ENCODE measurements around the gene KRT7. TPM values are rescaled to one million over a fixed set of nuclear protein-coding genes. Genes with fewer than 3 reads are reported as not detected.
"Not testable (repeated sequence)": the region's sequence is repeated elsewhere in the genome, so short reads cannot be mapped to it uniquely, and the experiment has no call there.

The KRT7 gene
- total and polyA plus RNA-seq, 5 experiments from 2014 or later, result not detected

- Mint-ChIP-seq H3K4me3 (no peak overlapping the region), H3K36me3 (no peaks in the 10 kb centered on the region), H3K27ac (peak overlapping the region in 3 of 10 donors; percentile 48 to 71 (median 55)), H3K9me3 (no peaks in the 10 kb centered on the region), H3K4me1 (peaks cover 20 to 37% (median 28%) of the 10 kb centered on the region in 4 donors), H3K27me3 (peaks cover 10 to 56% (median 33%) of the 10 kb centered on the region in 5 donors)
- DNase-seq, result no peak
- no peak for ATAC-seq
- POLR2A ChIA-PET, result no interaction called here
Measured at GRCh38 chr12:52247622-52248540, 14.8 kb downstream of the KRT7 start.

- H3K4me1 Mint-ChIP-seq, result peaks cover 16 to 31% (median 23%) of the 10 kb centered on the region in 4 donors
- POLR2A ChIA-PET, result no interaction called here
- H3K9me3 Mint-ChIP-seq, result no peaks in the 10 kb centered on the region
- no peaks in the 10 kb centered on the region for H3K36me3 Mint-ChIP-seq
- DNase-seq (peak in 1 of 10 donors; percentile 60), ATAC-seq (no peak)
- peaks cover 10 to 62% (median 36%) of the 10 kb centered on the region in 5 donors for H3K27me3 Mint-ChIP-seq
- H3K27ac Mint-ChIP-seq, result peak overlapping the region in 1 of 10 donors; percentile 77
- H3K4me3 Mint-ChIP-seq, result no peak overlapping the region
Measured at GRCh38 chr12:52248541-52249461, 15.8 kb downstream of the KRT7 start.

GRCh38 chr12:52249511-52250047, 16.5 kb downstream of the KRT7 start:
- peak overlapping the region in 3 of 10 donors; percentile 12 to 46 (median 12) for H3K4me3 Mint-ChIP-seq
- POLR2A ChIA-PET, result no interaction called here
- DNase-seq, result peak in 1 of 10 donors; percentile 35
- H3K4me1 Mint-ChIP-seq, result peaks cover 9 to 23% (median 15%) of the 10 kb centered on the region in 4 donors
- peak overlapping the region in 1 of 10 donors; percentile 12 for H3K27ac Mint-ChIP-seq
- H3K36me3 Mint-ChIP-seq, result no peaks in the 10 kb centered on the region
- no peak for ATAC-seq
- H3K9me3 Mint-ChIP-seq, result no peaks in the 10 kb centered on the region
- peaks cover 11 to 62% (median 39%) of the 10 kb centered on the region in 5 donors for H3K27me3 Mint-ChIP-seq

- H3K36me3 Mint-ChIP-seq, result no peaks in the 10 kb centered on the region
- peak overlapping the region in 3 of 10 donors; percentile 12 to 46 (median 38) for H3K4me3 Mint-ChIP-seq
- DNase-seq, result peak in 1 of 10 donors; percentile 47
- ATAC-seq, result no peak
- peaks cover 9 to 16% (median 15%) of the 10 kb centered on the region in 4 donors for H3K4me1 Mint-ChIP-seq
- H3K9me3 Mint-ChIP-seq, result no peaks in the 10 kb centered on the region
- POLR2A ChIA-PET, result no interaction called here
- H3K27me3 Mint-ChIP-seq, result peaks cover 18 to 67% (median 40%) of the 10 kb centered on the region in 5 donors
- no peak overlapping the region for H3K27ac Mint-ChIP-seq
Measured at GRCh38 chr12:52250048-52250990, 17.3 kb downstream of the KRT7 start.

- peaks cover 11 to 16% (median 15%) of the 10 kb centered on the region in 4 donors for H3K4me1 Mint-ChIP-seq
- peaks cover 28 to 71% (median 52%) of the 10 kb centered on the region in 5 donors for H3K27me3 Mint-ChIP-seq
- no peaks in the 10 kb centered on the region for H3K36me3 Mint-ChIP-seq
- no peak for ATAC-seq
- peak in 1 of 10 donors; percentile 15 for DNase-seq
- H3K4me3 Mint-ChIP-seq, result no peak overlapping the region
- POLR2A ChIA-PET, result no interaction called here
- H3K27ac Mint-ChIP-seq, result peak overlapping the region in 2 of 10 donors; percentile 16 to 27
- H3K9me3 Mint-ChIP-seq, result no peaks in the 10 kb centered on the region
Measured at GRCh38 chr12:52251367-52252051, 18.5 kb downstream of the KRT7 start.

- H3K9me3 Mint-ChIP-seq, H3K36me3 Mint-ChIP-seq, H3K27ac Mint-ChIP-seq, POLR2A ChIA-PET, H3K4me3 Mint-ChIP-seq, ATAC-seq: not testable (repeated sequence)
- H3K27me3 Mint-ChIP-seq, result peaks cover 31 to 73% (median 56%) of the 10 kb centered on the region in 5 donors
- peak in 1 of 10 donors; percentile 22 for DNase-seq
- H3K4me1 Mint-ChIP-seq, result peaks cover 11 to 16% (median 15%) of the 10 kb centered on the region in 4 donors
Measured at GRCh38 chr12:52252175-52252615, 19.2 kb downstream of the KRT7 start.

- H3K36me3 Mint-ChIP-seq, result no peaks in the 10 kb centered on the region
- H3K4me1 Mint-ChIP-seq, result peaks cover 11 to 16% (median 15%) of the 10 kb centered on the region in 4 donors
- H3K9me3 Mint-ChIP-seq, result no peaks in the 10 kb centered on the region
- ATAC-seq, result no peak
- DNase-seq, result peak in 1 of 10 donors; percentile 13
- no peak overlapping the region for H3K27ac Mint-ChIP-seq
- POLR2A ChIA-PET, result no interaction called here
- no peak overlapping the region for H3K4me3 Mint-ChIP-seq
- H3K27me3 Mint-ChIP-seq, result peaks cover 31 to 73% (median 50%) of the 10 kb centered on the region in 5 donors
Measured at GRCh38 chr12:52252728-52253343, 19.8 kb downstream of the KRT7 start.

GRCh38 chr12:52253391-52254179, 20.5 kb downstream of the KRT7 start:
- DNase-seq (peak in 1 of 10 donors; percentile 27), ATAC-seq (no peak)
- Mint-ChIP-seq H3K4me3 (no peak overlapping the region), H3K27me3 (peaks cover 31 to 67% (median 45%) of the 10 kb centered on the region in 5 donors), H3K27ac (no peak overlapping the region), H3K9me3 (no peaks in the 10 kb centered on the region), H3K36me3 (no peaks in the 10 kb centered on the region), H3K4me1 (peaks cover 11 to 17% (median 15%) of the 10 kb centered on the region in 4 donors)
- POLR2A ChIA-PET, result no interaction called here

- POLR2A ChIA-PET, result no interaction called here
- no peak for ATAC-seq
- H3K9me3 Mint-ChIP-seq, result no peaks in the 10 kb centered on the region
- H3K27ac Mint-ChIP-seq, result no peak overlapping the region
- DNase-seq, result peak in 1 of 10 donors; percentile 8
- peaks cover 32 to 66% (median 45%) of the 10 kb centered on the region in 5 donors for H3K27me3 Mint-ChIP-seq
- H3K4me1 Mint-ChIP-seq, result peaks cover 12 to 22% (median 17%) of the 10 kb centered on the region in 4 donors
- H3K36me3 Mint-ChIP-seq, result no peaks in the 10 kb centered on the region
- H3K4me3 Mint-ChIP-seq, result no peak overlapping the region
Measured at GRCh38 chr12:52254180-52254964, 21.3 kb downstream of the KRT7 start.

All from naive thymus-derived CD8-positive, alpha-beta T cell (primary cell).